GM21390 (cell line): ENCODE data around the gene MUCL3.
"Not testable (repeated sequence)": the region's sequence is repeated elsewhere in the genome, so short reads cannot be mapped to it uniquely, and the experiment has no call there.

Experiments
- ATAC-seq: cut with Tn5 transposase; IDR thresholded peaks from one replicate; pipeline ENCODE4 v1.9.1; 2021; ENCODE audit not compliant: unreplicated experiment

The MUCL3 gene

DNA sequence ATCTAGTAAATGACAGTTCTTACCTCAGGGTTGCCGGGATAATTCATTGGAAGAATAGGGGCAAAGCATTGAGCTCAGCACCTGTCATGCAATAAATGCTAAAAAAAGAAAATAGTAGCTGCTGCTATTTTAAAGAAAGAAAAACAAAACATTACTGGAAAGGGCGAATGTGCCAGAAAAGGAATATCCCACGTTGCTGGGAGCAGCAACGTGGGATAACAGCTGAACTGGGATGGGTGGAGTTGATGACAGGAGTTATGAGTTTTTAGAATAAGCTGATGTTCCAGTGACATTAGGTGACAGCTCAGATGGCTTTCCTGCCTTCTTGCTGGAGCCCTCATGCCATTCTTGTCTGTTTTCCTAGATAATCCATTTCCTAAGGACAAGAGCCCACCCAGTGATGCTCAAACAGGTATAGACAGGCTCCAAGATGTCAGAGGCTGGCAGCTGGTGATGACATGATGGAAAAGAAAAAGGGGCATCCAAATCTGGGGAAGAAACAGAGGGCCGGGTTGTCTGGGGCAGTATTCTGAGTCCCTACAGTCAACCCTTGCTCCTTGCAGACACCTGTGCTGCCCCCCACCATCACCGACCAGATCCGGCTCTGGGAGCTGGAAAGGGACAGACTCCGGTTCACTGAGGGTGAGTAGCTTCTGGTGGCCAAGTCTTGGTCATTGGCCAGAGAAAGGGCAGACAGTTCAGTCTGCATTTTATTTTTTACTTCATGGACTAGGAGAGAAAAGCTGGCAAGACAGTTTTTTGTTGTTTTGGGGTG, 27.8 kb upstream of the MUCL3 start:
- ATAC-seq = no peak

DNA sequence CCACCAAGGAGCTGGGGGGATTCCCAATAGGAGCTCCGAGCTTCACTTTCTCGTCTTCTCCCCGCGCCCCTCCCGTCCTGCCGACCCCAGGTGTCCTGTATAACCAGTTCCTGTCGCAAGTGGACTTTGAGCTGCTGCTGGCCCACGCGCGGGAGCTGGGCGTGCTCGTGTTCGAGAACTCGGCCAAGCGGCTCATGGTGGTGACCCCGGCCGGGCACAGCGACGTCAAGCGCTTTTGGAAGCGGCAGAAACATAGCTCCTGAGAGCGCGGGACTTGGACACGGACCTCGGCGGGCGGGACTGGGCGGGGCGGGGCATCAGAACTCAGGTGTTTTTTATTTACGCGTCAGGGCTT, 27.1 kb upstream of the MUCL3 start:
- ATAC-seq = no peak

DNA sequence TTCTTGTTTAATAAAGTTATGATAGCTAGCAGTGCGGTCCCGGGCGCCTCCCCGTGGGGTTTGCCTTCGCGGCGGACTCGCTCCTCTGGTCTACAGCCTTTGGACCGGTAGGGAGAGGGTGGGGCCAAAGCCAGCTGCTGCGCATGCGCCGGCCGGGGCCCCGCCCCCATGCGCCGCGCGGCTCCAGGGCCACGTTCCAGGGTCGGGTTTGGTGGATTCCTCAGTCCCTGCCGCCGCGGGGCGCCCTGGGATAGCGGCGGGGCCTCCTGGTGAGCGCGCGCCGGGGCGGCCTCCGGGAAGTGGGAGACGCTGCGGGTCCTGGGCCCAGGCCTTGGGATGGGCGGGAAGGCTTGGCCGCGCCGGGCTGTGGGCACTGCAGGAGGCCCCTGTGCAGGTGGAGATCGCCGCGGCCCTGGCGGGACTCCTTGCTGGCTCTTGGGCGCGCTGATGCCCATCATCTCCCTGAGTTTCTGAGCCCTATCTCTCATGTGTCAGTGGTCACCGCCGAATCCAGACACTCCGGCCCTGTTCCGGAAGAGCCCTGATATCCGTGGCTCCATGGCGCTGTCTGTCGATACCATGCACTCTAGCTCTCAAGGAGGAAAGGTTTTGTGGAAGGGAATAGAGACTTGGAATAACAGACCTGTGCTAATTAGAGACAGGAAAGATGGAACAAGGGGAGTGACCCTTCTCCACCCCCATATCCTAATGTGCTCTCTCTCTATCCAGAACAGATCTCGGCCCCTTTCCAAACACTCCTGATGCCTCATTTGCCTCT, 26.5 kb upstream of the MUCL3 start, which contains the start of gene VARS2:
TSS of gene VARS2 (plus strand) at position 163 of the 778 bp plus-strand sequence. CDS start at position 762, 599 bp downstream.
- ATAC-seq = peak; percentile 80

DNA sequence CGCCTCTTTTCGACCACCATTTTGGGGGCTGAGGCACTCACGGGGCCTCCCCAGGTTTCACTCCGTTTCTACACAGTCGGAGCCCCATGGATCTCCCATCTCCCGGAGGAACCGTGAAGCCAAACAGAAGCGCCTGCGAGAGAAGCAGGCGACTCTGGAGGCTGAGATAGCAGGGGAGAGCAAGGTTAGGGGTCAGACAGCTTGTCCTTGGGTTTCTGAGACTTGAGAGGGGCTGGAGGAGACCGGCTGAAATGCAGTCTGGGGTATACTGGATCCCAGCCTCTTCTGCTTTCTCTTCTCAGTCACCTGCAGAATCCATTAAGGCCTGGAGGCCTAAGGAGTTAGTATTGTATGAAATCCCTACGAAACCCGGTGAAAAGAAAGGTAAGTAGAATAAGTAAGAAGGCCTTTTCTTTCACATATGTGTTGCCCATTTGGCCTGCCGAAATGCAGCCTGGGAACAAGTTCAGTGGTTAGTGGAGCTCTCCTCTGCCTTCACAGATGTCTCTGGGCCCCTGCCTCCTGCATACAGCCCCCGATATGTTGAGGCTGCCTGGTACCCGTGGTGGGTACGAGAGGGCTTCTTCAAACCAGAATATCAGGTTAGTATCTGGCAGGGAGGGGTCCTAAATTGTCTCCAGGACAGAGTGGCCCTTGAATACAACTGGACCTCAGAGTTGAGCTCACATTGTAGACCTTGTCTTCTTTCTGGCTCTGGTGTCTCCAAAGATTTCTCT, 25.8 kb upstream of the MUCL3 start:
- ATAC-seq = no peak

DNA sequence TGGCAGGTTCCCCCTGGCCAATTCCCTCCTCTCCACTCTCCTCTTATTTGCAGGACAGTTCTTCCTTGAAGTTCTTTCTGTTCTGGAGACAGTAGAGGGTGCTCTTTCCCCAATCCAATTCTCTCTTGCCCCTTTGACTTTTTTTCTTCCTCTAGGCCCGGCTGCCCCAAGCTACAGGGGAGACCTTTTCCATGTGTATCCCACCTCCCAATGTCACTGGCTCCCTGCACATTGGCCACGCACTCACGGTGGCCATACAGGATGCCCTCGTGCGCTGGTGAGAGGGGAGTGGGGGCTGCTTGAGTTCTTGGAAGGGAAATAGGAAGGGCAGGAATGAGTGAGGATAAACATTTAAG, 25.2 kb upstream of the MUCL3 start:
- no peak for ATAC-seq

DNA sequence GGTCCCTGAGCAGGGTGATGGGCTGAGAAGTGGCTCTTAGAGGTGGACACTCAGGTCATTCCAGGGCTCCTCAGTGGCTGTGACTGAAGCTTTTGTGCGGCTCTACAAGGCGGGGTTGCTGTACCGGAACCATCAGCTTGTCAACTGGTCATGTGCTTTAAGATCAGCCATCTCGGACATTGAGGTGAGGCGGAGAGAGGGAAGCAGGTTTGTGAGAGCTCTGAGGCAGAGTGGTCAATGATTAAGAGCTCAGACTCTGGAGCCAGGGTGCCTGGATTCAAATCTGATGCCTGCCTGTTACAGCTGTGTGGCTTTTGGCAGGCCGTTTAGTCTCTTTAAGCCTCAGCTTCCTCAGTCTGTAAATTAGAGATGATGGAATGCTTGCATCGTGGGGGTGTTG, 23.7 kb upstream of the MUCL3 start:
- no peak for ATAC-seq

DNA sequence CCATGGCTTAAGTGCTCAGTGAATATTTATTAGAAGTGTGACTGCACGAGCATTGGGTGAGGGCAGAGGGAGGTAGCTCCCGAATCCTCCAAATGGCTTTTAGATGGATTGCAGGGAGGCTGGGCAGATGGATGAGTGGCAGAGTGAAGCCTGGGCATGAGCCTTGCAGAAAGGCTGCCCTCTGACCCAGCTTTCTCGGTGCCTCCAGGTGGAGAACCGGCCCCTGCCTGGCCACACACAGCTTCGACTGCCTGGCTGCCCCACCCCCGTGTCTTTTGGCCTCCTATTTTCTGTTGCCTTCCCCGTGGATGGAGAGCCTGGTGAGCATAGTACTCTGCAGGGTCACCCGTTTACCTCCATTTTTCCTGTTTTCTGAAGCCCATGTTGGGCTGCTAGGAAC, 23.3 kb upstream of the MUCL3 start:
- ATAC-seq = no peak

DNA sequence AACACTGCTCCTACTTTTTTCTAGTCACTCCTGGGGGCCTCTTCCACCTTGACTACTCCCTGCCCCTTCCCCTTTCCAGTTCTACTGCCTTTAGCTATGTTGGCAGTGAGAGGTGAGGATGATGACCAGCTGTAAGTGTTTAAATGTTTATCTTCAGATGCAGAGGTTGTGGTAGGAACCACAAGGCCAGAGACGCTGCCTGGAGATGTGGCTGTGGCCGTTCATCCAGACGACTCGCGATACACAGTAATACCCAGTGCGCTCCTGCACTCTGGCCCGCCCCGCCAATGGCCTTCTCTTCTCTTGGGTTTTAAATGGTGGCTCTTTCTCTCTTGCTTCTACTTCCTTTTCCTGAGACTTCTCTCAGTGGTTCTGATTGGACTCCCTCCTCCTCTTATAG, 22.1 kb upstream of the MUCL3 start:
- ATAC-seq = no peak

DNA sequence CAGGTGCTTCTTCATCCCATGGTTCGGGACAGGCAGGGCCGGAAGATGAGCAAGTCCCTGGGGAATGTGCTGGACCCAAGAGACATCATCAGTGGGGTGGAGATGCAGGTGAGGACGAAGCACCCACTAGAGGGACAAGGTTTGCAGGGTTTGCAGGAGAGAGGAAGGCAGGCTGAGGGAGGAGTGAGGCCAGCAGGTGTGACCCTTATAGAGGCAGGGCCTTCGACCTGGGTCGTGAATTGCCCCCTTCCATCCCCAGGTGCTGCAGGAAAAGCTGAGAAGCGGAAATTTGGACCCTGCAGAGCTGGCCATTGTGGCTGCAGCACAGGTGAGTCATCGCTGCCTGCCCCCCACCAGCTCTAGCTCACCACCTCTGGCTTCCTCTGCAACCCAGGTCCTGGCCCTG, 18.3 kb upstream of the MUCL3 start:
- ATAC-seq = no peak

DNA sequence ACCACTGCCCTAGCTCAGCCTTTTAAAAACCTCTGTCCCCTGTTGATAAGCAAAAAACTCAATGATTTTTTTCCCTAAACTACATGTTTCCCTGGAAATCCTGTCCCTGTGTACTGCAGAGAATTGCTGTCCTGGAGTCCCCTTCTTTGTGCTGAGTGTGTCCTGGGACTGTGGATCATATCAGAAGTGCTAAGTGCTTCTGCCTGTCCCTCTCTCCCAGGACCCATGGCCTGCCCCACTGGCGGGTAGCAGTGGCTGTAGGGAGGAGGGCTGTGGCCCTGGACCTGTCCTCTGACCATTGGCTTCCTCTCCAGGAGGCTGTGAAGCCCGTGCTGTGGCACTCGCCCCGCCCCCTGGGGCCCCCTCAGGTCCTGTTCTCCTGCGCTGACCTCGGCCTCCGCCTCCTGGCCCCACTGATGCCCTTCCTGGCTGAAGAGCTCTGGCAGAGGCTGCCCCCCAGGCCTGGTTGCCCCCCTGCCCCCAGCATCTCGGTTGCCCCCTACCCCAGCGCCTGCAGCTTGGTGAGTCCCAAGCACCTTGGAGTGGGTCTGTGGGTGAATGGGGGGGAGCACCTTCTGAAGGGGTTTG, 16.6 kb upstream of the MUCL3 start:
- ATAC-seq = not testable (repeated sequence)

DNA sequence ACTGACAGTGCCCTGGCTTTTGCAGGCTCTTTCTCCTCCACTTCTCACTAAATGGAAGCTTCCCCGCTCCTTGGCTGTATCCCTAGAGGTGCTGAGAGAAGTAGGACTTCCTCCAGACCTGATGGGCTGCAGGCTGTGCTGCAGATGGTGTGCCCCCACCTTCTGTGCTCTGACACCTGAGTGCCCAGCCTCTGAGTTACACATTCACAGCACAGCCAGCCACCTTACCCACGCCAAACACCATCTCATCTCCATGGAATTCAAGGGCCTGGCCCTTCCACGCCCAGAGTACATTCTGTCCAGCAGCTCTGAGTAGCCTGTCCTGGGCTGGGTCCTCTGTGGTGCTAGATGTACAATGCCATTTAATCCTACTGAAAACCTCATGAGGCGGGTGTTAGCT, 14.1 kb upstream of the MUCL3 start:
- ATAC-seq = no peak

DNA sequence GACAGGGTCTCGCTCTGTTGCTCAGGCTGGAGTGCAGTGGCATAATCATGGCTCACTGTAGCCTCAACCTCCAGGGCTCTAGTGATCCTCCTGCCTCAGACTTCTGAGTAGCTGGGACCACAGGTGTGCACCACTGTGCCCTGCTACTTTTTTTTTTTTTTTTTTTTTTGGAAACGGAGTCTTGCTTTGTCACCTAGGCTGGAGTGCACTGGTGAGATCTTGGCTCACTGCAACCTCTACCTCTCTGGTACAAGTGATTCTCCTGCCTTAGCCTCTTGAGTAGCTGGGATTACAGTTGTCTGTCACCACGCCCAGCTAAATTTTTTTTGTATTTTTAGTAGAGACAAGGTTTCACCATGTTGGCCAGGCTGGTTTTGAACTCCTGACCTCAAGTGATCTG, 13.7 kb upstream of the MUCL3 start:
- not testable (repeated sequence) for ATAC-seq

DNA sequence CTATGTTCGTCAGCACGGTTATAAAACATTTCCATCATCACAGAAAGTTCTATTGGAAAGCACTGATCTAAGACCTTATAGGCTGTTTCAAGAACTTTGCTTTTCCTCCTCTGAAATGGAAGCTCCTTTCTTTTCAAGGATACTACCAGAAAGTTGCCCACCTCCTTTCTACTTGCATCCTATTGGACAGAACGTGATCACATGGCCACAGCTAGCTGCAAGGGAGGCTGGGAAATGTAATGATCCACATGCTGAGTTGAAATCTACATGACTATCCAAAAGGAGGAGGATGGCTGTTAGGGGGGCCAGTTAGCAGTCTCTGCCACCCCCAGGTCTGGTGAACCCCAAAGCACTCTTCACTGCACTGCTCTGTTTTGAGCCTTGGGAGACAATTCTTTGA, 12.1 kb upstream of the MUCL3 start:
- ATAC-seq = no peak

DNA sequence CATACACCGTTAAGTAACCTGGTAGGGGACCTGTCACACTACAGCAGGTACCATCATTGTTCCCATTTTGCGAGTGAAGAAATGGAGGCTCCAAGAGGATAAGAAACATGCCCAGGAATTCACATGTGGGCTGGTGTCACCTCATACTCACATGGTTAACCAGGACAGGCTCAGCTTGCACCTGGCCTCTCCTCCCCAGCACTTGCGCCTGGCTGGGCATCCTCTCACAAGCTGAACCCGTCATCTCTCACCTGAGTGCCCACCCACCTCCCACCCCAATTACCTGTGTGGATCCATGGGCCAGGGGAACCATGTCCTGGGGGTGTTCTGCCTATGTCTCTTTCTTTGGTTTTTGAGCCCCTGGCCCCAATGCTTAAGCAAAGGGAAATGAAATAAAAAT, 10.3 kb upstream of the MUCL3 start:
- no peak for ATAC-seq

DNA sequence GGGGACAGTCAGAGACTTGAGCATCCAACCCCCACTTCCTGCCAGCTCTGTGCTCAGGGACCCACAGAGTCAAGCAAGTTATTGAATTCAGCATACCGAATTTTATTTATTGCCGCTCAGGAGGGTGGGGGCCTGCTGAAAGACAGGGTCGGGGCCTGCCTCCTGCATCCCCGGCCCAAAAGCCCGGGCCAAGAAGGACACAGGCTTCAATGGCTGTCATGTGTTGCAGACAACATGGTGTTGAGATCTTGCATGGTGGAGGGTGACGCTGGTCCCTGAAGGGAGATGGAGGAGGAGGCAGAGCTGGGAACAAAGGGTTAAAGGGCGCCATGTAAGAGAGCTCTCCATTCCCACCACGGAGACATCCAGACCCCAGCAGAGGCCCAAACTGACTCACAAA, 9.5 kb upstream of the MUCL3 start:
- no peak for ATAC-seq

DNA sequence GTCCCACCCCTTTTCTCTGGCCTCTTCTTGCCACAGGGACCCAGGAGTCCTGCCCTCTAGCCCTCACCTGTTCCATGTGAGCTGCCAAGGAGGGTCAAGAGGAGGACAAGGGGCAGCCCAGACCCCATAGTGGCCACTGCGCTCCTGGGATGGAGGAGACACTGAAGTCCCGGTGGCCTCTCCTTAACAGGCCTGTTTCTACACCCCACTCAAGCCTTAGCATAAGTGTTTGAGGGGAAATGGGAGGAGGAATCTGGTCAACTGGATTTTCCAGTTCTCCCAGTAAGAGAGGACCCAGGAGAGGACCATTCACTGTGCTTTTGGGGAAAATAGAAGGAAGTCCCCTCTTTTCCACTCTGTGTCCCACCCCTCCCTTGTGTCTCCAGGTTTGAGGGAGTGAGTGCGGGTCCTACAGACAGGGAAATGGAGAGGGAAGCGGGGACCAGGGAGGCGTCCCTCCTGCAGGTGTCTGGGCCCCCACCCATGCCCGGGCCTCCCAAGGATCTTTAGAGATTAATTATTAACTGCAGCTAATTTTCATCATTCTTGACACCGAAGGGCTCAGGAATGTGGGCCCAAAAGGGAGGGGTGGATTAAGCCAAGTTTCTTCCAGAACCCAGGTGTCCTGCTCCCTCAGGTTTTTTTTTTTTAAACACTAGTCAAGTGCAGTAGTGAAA, 8.7 kb upstream of the MUCL3 start, which contains the start of gene SFTA2:
TSS of gene SFTA2 (minus strand) at position 202 of the 677 bp plus-strand sequence. CDS start at position 128, 74 bp downstream.
- no peak for ATAC-seq

DNA sequence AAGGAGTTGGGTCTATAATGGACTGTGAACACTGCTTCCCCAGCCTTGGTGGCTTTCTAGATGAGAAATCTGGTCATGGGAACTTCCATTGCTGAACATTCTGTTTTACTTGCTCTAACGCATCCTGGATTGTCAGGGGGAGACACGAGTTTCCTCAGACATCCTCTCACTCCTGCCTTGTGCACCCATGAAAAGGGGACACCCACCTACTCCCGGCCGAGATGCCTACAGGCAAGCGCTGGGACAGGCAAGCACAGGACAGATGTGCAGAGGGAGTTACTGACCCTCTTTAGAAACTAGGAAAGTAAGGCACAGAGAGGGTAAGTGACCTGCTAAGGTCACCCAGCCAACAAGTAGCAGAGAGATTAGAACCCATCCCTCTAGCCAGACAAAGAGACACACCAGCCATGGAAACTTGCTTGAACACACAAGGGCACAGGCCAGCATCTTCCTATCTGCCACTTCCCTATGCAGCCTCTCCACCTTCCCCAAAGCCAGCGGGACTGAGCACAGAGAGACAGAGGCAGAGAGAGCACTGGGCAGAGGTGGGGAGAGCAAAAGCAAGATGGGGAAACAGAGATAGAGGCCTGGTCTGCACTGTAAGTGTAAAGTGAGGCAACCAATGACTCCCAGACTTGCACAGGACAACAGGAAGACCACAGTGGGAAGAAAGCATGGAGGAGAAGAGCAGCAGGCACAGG, 8.0 kb upstream of the MUCL3 start:
- no peak for ATAC-seq

DNA sequence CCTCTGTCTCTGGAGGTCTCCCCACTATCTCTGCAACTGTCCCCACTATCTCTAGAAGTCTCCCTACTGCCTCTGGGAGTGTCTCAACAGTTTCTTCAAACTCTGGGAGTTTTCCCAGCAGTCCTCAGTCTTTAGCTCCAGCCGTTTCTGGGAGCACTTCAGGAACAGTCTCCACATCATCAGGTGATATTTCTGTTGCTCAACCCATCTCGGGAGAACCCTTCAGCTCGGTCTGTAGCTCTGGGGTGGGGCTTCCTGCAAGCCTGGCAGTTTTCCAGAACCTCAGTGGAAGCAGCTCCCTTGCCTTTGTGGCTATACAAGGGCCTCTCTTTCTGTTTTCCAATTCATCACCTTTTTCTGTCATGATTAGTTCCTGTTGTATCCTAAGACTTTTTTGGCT, 5.8 kb upstream of the MUCL3 start:
- ATAC-seq = no peak

DNA sequence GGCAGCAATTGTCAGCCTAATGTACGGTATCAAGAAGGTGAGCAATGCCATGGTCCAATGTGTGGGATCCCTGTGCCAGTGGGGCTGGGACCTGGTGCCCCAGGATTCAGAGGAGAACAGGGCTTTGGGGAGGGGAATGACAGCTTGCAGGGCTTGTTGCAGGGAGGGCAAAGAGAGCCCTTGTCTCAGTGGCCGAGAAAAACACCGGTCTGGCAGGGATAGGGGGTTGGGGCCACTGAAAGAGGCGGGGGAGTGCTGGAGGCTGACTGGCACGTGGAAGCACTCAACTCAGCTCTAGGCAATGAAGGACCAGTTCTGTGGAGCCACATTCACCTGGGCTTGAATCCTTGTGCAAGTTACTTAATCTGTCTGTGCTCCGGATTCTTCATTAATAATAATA, 3.5 kb upstream of the MUCL3 start:
- no peak for ATAC-seq

DNA sequence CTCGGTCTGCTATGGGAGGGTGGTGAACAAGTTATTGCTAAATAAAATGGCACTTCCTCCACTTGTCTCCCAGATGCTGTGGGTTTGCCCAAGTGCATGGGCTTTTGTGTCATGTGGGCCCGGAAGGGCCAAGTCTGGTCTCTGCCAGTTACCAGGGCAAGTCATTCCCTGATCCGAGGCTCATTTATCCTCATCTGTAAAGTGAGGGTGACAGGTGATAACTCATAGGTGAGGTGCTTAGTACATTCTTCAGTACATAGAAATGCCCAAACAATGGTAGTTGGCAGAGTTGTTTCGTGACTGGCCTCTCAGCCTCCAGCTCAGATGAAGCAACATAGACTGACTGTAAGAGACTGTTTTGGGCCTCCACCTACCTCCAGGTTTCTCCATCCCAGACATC, 2.0 kb upstream of the MUCL3 start:
- no peak for ATAC-seq
